K562 (cell line): ENCODE results near the gene PATL1. TPM values are rescaled to one million over a fixed set of nuclear protein-coding genes. Genes with fewer than 3 reads are reported as not detected.
A peak's percentile ranks its signal among the peaks of the same experiment; 100 is the strongest.

Experiments
- BRF1 ChIP-seq: IDR thresholded peaks from 3 replicates; pipeline ENCODE4 v1.6.1; 2011; ENCODE audit warnings: borderline replicate concordance, mild to moderate bottlenecking; ENCODE audit not compliant: insufficient read length; ENCODE audit errors: extremely low read depth
- ETV1 ChIP-seq: fragments of 450-650 bp; conservative IDR thresholded peaks from 2 replicates; pipeline ENCODE4 v1.6.1; 2016; ENCODE audit warnings: missing genetic modification characterization, control low read depth, low read depth, missing compliant biosample characterization
- KDM5B ChIP-seq: fragments of 200-600 bp; sonication (generic); IDR thresholded peaks from 2 replicates; pipeline ENCODE4 v1.6.1; 2012; ENCODE audit warnings: low read depth, mild to moderate bottlenecking, moderate library complexity, low read length, control low read depth, inconsistent platforms; ENCODE audit not compliant: insufficient replicate concordance
- MAFF ChIP-seq: IDR thresholded peaks from 2 replicates; pipeline ENCODE4 v1.6.1; 2012; ENCODE audit warnings: low read length, improper control_type of control experiment
- MTA1 ChIP-seq: fragments of 450-650 bp; IDR thresholded peaks from 2 replicates; pipeline ENCODE4 v1.6.1; 2017; ENCODE audit warnings: borderline replicate concordance
- NFYB ChIP-seq: IDR thresholded peaks from 2 replicates; pipeline ENCODE4 v1.6.1; 2011; ENCODE audit warnings: mild to moderate bottlenecking, moderate library complexity; ENCODE audit not compliant: insufficient read length; ENCODE audit errors: extremely low read depth
- PML ChIP-seq: IDR thresholded peaks from 2 replicates; pipeline ENCODE4 v1.6.1; 2012; ENCODE audit warnings: low read length, inconsistent platforms
- RAD51 ChIP-seq: fragments of 450-650 bp; IDR thresholded peaks from 2 replicates; pipeline ENCODE4 v1.7.1; 2016; ENCODE audit warnings: low read depth, mild to moderate bottlenecking, borderline replicate concordance
- ZFPM2 ChIP-seq: fragments of 250-450 bp; sonication (Bioruptor Pico); IDR thresholded peaks from 2 replicates; pipeline ENCODE4 v1.5.1; 2022; ENCODE audit warnings: mild to moderate bottlenecking
- ZKSCAN1 ChIP-seq: fragments of 150-350 bp; IDR thresholded peaks from 2 replicates; pipeline ENCODE4 v1.6.1; 2016; ENCODE audit warnings: low read depth, low read length
- ZNF146 ChIP-seq: IDR thresholded peaks from one replicate; pipeline ENCODE4 v1.6.1; 2018; ENCODE audit warnings: missing compliant biosample characterization; ENCODE audit not compliant: unreplicated experiment
- ZNF77 ChIP-seq: fragments of 250-450 bp; sonication (Bioruptor Pico); IDR thresholded peaks from 2 replicates; pipeline ENCODE4 v1.5.0; 2020
- polyA plus RNA-seq, 8 experiments: library from polyadenylated mRNA; depleted of rRNA in 4 of 8; stranded (reverse) in 5 of 8; unstranded in 3 of 8; fragments of >200 nt; fragmentation: Nextera tagmentation in 2 of 8; fragmentation: Illumina TruSeq in 1 of 8; extraction: Ambion mirVana in 2 of 8; extraction: Trizol in 1 of 8; gene quantifications; 2 replicates each; pipeline versions ENCODE4 v1.2.1 to v1.2.3, GENCODE V29; 2011 to 2014; ENCODE audit warnings: inconsistent platforms in 1 of 8, missing spikeins in 1 of 8
- total RNA-seq, 7 experiments: library from RNA; depleted of rRNA in 6 of 7; stranded (reverse); fragments of >200 nt in 6 of 7; fragmentation: Illumina TruSeq in 2 of 7; extraction: Trizol in 2 of 7; gene quantifications; 2 replicates each; pipeline versions ENCODE4 v1.2.1 to v1.2.3, GENCODE V29; 2011 to 2021; ENCODE audit warnings: low replicate concordance in 1 of 7
- TF ChIP-seq, protein P1 (sequence below): fragments of 250-450 bp; sonication (Bioruptor Pico); IDR thresholded peaks from 2 replicates; pipeline ENCODE4 v1.4.0; 2020; ENCODE audit warnings: mild to moderate bottlenecking
- TF ChIP-seq, protein P2 (sequence below): fragments of 250-450 bp; sonication (Bioruptor Pico); IDR thresholded peaks from 2 replicates; pipeline ENCODE4 v1.9.0; 2021; ENCODE audit warnings: mild to moderate bottlenecking, inconsistent platforms
- TF ChIP-seq, protein P3 (sequence below): sonication (generic); formaldehyde crosslinking; IDR thresholded peaks from 2 replicates; pipeline ENCODE4 v1.8.0; 2022; ENCODE audit warnings: mild to moderate bottlenecking, missing genetic modification reagents
- TF ChIP-seq, protein P4 (sequence below): sonication (generic); formaldehyde crosslinking; IDR thresholded peaks from 2 replicates; pipeline ENCODE4 v1.8.1; 2022; ENCODE audit warnings: missing genetic modification reagents
- TF ChIP-seq, protein P5 (sequence below): fragments of 250-450 bp; sonication (Bioruptor Pico); IDR thresholded peaks from 2 replicates; pipeline ENCODE4 v1.9.0; 2021; ENCODE audit warnings: mild to moderate bottlenecking

Gene PATL1
- total and polyA plus RNA-seq, 9 of the 15 experiments (the other 6 are each of a cell fraction or from before 2014, with no cell fraction given), result 3.2 to 48.0 (median 16.4) TPM

DNA sequence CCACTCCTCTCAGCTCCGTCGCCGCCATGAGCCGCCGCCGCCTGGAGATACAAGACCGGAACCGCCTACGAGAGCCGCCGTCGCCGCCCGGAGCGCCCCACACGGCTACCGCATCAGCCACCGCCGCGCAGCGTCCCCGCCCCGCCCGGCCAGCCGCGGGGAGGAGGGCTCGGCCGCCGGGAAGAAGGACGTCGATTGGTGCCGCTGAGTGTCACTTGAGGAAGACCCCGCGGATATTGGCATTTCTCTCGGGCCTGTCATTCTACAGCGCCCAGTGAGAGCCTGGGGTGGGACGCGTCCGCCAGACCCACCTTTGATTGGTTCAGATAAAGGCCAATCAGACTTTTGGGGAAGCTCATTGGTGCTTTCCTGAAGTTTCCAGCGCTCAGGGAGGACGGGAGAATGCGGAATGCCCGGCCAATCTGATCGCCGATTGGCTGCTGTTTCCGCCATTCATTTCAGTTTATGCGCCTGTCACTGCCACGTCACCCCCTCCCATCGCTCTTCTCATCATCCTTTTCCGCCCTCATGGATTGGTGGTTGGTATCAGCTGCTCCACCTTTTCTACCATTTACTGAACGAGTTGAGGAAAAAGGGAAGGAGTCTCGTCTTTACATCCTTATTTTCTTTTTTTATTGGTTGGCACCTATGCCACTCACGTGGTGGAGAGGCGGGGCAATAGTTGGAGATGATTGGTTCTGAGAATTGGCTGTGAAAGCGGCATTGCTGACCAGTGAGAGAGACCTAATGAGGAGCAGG, 53.0 kb downstream of the PATL1 start, which contains the start of gene OSBP (continued):
- TF ChIP-seq ETV1 (tag), result no peak
- no peak for TF ChIP-seq ZNF146
- peak; percentile 85 for TF ChIP-seq RAD51
- no peak for TF ChIP-seq ZNF77 (CRISPR knock-in tag)
- TF ChIP-seq NFYB, result peak; percentile 97
- peak; percentile 43 for TF ChIP-seq KDM5B
- TF ChIP-seq, protein P1, sequence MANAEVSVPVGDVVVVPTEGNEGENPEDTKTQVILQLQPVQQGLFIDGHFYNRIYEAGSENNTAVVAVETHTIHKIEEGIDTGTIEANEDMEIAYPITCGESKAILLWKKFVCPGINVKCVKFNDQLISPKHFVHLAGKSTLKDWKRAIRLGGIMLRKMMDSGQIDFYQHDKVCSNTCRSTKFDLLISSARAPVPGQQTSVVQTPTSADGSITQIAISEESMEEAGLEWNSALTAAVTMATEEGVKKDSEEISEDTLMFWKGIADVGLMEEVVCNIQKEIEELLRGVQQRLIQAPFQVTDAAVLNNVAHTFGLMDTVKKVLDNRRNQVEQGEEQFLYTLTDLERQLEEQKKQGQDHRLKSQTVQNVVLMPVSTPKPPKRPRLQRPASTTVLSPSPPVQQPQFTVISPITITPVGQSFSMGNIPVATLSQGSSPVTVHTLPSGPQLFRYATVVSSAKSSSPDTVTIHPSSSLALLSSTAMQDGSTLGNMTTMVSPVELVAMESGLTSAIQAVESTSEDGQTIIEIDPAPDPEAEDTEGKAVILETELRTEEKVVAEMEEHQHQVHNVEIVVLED (CRISPR knock-in tag), result peak; percentile 72
- TF ChIP-seq MAFF, result peak; percentile 27; the same call in 1 of the 2 replicates
- TF ChIP-seq ZKSCAN1, result no peak
- TF ChIP-seq, protein P2, sequence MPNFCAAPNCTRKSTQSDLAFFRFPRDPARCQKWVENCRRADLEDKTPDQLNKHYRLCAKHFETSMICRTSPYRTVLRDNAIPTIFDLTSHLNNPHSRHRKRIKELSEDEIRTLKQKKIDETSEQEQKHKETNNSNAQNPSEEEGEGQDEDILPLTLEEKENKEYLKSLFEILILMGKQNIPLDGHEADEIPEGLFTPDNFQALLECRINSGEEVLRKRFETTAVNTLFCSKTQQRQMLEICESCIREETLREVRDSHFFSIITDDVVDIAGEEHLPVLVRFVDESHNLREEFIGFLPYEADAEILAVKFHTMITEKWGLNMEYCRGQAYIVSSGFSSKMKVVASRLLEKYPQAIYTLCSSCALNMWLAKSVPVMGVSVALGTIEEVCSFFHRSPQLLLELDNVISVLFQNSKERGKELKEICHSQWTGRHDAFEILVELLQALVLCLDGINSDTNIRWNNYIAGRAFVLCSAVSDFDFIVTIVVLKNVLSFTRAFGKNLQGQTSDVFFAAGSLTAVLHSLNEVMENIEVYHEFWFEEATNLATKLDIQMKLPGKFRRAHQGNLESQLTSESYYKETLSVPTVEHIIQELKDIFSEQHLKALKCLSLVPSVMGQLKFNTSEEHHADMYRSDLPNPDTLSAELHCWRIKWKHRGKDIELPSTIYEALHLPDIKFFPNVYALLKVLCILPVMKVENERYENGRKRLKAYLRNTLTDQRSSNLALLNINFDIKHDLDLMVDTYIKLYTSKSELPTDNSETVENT (CRISPR knock-in tag), result peak; percentile 35; the same call in 1 of the 2 replicates
- TF ChIP-seq ZFPM2 (CRISPR knock-in tag), result no peak
- TF ChIP-seq, protein P3, sequence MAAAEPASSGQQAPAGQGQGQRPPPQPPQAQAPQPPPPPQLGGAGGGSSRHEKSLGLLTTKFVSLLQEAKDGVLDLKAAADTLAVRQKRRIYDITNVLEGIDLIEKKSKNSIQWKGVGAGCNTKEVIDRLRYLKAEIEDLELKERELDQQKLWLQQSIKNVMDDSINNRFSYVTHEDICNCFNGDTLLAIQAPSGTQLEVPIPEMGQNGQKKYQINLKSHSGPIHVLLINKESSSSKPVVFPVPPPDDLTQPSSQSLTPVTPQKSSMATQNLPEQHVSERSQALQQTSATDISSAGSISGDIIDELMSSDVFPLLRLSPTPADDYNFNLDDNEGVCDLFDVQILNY (CRISPR knock-in tag), result no peak
- TF ChIP-seq PML, result 0 out of 2 replicates have a peak, but pooled peaks have one; percentile 28
- no peak for TF ChIP-seq BRF1
- peak; percentile 98 for TF ChIP-seq MTA1
- TF ChIP-seq, protein P4, sequence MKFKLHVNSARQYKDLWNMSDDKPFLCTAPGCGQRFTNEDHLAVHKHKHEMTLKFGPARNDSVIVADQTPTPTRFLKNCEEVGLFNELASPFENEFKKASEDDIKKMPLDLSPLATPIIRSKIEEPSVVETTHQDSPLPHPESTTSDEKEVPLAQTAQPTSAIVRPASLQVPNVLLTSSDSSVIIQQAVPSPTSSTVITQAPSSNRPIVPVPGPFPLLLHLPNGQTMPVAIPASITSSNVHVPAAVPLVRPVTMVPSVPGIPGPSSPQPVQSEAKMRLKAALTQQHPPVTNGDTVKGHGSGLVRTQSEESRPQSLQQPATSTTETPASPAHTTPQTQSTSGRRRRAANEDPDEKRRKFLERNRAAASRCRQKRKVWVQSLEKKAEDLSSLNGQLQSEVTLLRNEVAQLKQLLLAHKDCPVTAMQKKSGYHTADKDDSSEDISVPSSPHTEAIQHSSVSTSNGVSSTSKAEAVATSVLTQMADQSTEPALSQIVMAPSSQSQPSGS, result no peak
- TF ChIP-seq, protein P5, sequence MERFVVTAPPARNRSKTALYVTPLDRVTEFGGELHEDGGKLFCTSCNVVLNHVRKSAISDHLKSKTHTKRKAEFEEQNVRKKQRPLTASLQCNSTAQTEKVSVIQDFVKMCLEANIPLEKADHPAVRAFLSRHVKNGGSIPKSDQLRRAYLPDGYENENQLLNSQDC (CRISPR knock-in tag), result no peak
